CD4-positive, alpha-beta T cell (primary cell): ENCODE measurements around the gene WNK1. TPM values are rescaled to one million over a fixed set of nuclear protein-coding genes. Genes with fewer than 3 reads are reported as not detected.
"Not testable (repeated sequence)": the region's sequence is repeated elsewhere in the genome, so short reads cannot be mapped to it uniquely, and the experiment has no call there.

Experiments
- ATAC-seq: fragments of 200-7000 bp; cut with Tn5 transposase; one replicate; pipeline ENCODE4 v1.10.0; 2022; ENCODE audit warnings: mild to moderate bottlenecking; ENCODE audit not compliant: poor library complexity
- CTCF ChIA-PET: fragments of 350-600 bp; sonication (Branson Sonifier 250); formaldehyde crosslinking; loops from one replicate; lab custom pipeline; 2021; ENCODE audit warnings: antibody characterized with exemption, inconsistent platforms; lab: Charles Lee
- POLR2A ChIA-PET: fragments of 350-600 bp; sonication (Branson Sonifier 250); formaldehyde crosslinking; loops from one replicate; lab custom pipeline; 2021; ENCODE audit warnings: antibody characterized with exemption, inconsistent platforms; lab: Charles Lee
- DNase-seq, 14 experiments: peaks; one replicate each; pipeline ENCODE4 v3.0.0-alpha.2; 2013 to 2020; ENCODE audit warnings: mixed read lengths in 2 of 14
- H3K27ac ChIP-seq, 2 donors: one replicate each; pipeline versions ENCODE4 v1.5.1 to v1.7.0; 2013; ENCODE audit warnings: low read length in 2 of 2, low read depth in 1 of 2, mild to moderate bottlenecking in 1 of 2
- H3K27me3 ChIP-seq, 2 experiments: 1 replicate in 1 of 2; 2 replicates in 1 of 2; pipeline versions ENCODE4 v1.6.1 to v1.7.0; 2013; ENCODE audit warnings: low read length in 2 of 2, control low read depth in 1 of 2, mild to moderate bottlenecking in 1 of 2, moderate library complexity in 1 of 2; ENCODE audit not compliant: insufficient read depth in 2 of 2, control insufficient read depth in 1 of 2
- H3K36me3 ChIP-seq: one replicate; pipeline ENCODE4 v1.6.1; 2013; ENCODE audit warnings: low read length, control low read depth; ENCODE audit not compliant: insufficient read depth
- H3K4me1 ChIP-seq: one replicate; pipeline ENCODE4 v1.6.1; 2013; ENCODE audit warnings: low read length, control low read depth; ENCODE audit not compliant: insufficient read depth
- H3K4me3 ChIP-seq: one replicate; pipeline ENCODE4 v1.5.1; 2013; ENCODE audit warnings: mild to moderate bottlenecking, low read length, moderate library complexity
- H3K9me3 ChIP-seq, 2 experiments: 1 replicate in 1 of 2; 2 replicates in 1 of 2; pipeline versions ENCODE4 v1.6.1 to v1.7.0; 2013; ENCODE audit warnings: low read length in 2 of 2, mild to moderate bottlenecking in 2 of 2, control low read depth in 1 of 2, moderate library complexity in 1 of 2; ENCODE audit not compliant: control insufficient read depth in 1 of 2, insufficient read depth in 1 of 2
- H3K27ac Mint-ChIP-seq: one replicate; pipeline ENCODE4 v1.8.0; 2020; ENCODE audit warnings: mixed read lengths
- H3K27me3 Mint-ChIP-seq: one replicate; pipeline ENCODE4 v1.8.0; 2021; ENCODE audit warnings: mixed read lengths
- H3K36me3 Mint-ChIP-seq: one replicate; pipeline ENCODE4 v1.8.0; 2021; ENCODE audit warnings: low read depth, mixed read lengths
- H3K4me1 Mint-ChIP-seq: one replicate; pipeline ENCODE4 v1.8.0; 2021; ENCODE audit warnings: low read depth, mixed read lengths
- H3K4me3 Mint-ChIP-seq: one replicate; pipeline ENCODE4 v1.8.0; 2020; ENCODE audit warnings: mild to moderate bottlenecking, mixed read lengths
- H3K9me3 Mint-ChIP-seq: one replicate; pipeline ENCODE4 v1.8.0; 2020; ENCODE audit warnings: mixed read lengths
- intact Hi-C, 2 experiments: fragments of 100-400 bp; cut with DNase I in 1 of 2; cut with micrococcal nuclease in 1 of 2; formaldehyde crosslinking; loops; one replicate each; pipeline versions ENCODE4 v1.15.1 to v1.9.0; 2023 to 2025; cut with DNase I, micrococcal nuclease
- total RNA-seq, 174 experiments: library from RNA in 2 of 174; stranded (reverse) in 2 of 174; gene quantifications; one replicate each; pipeline ENCODE4 v1.2.3 and lab custom pipeline; 2021 to 2026
- TF ChIP-seq, protein P1 (sequence below): fragments of 200-600 bp; IDR thresholded peaks from one replicate; pipeline ENCODE4 v1.8.0; 2022; ENCODE audit warnings: antibody characterized with exemption, mild to moderate bottlenecking

Gene WNK1
- total RNA-seq, 2 experiments from 2014 or later = 193 to 198 TPM

DNA sequence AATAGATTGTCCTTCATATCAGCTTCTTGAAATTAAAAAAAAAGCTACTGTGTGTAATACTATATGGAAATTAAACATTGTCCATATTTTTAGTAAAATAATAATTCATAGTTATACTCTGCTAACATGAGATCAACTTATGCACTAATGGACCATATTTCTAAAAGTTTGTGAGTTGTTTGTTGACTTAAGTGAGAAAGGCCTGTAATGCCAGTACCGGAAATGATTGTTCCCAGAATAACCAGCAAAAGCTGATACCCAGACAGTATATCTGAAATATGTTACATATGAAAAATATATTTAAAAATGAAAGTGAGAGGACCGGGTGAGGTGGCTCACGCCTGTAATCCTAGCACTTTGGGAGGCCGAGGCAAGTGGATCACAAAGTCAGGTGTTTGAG lies 35.9 kb downstream of the WNK1 start:
- intact Hi-C loops = loop anchor here in 1 of 2 experiments (2.0 kb wide), 1 partner anchor 13 kb away; no protein-coding TSS in a partner anchor

DNA sequence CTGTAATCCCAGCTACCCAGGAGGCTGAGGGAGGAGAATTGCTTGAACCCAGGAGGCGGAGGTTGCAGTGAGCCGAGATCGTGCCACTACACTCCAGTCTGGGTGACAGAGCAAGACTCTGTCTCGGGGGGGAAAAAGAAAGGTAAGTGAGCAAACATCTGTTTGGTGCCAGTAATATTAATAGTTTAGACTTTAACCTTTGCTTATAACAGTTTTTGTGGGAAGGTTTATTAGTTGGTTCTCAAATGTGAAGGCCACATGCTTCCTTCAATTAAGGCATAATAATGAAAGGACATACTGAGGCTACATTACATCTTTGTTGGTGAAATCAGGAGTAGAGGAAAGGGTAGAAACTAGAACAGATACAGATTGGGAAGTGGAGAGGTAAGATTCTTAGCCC lies 36.4 kb downstream of the WNK1 start:
- intact Hi-C loops = loop anchor here in 1 of 2 experiments (2.0 kb wide), 1 partner anchor 14 kb away; no protein-coding TSS in a partner anchor
- Mint-ChIP-seq H3K4me1 (peaks cover 86% of the 10 kb centered on the region), H3K27ac (peak overlapping the region; percentile 62), H3K36me3 (peaks cover 14% of the 10 kb centered on the region), H3K4me3 (peak overlapping the region; percentile 2)
- H3K27me3 ChIP-seq, DNase-seq, H3K27ac ChIP-seq, H3K36me3 ChIP-seq, H3K9me3 Mint-ChIP-seq, POLR2A ChIA-PET, H3K4me3 ChIP-seq, CTCF ChIA-PET, H3K9me3 ChIP-seq, ATAC-seq, H3K27me3 Mint-ChIP-seq: not testable (repeated sequence)
- peaks cover 30% of the 10 kb centered on the region for H3K4me1 ChIP-seq

More for the DNA sequence above, 35.9 kb downstream of the WNK1 start:
- no peak overlapping the region for H3K4me3 ChIP-seq
- no peak overlapping the region for H3K27ac ChIP-seq
- TF ChIP-seq, protein P1, sequence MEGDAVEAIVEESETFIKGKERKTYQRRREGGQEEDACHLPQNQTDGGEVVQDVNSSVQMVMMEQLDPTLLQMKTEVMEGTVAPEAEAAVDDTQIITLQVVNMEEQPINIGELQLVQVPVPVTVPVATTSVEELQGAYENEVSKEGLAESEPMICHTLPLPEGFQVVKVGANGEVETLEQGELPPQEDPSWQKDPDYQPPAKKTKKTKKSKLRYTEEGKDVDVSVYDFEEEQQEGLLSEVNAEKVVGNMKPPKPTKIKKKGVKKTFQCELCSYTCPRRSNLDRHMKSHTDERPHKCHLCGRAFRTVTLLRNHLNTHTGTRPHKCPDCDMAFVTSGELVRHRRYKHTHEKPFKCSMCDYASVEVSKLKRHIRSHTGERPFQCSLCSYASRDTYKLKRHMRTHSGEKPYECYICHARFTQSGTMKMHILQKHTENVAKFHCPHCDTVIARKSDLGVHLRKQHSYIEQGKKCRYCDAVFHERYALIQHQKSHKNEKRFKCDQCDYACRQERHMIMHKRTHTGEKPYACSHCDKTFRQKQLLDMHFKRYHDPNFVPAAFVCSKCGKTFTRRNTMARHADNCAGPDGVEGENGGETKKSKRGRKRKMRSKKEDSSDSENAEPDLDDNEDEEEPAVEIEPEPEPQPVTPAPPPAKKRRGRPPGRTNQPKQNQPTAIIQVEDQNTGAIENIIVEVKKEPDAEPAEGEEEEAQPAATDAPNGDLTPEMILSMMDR = no peak
- no peaks in the 10 kb centered on the region for H3K27me3 ChIP-seq
- no peak overlapping the region for H3K4me3 Mint-ChIP-seq
- ATAC-seq (no peak), DNase-seq (no peak)
- H3K9me3 ChIP-seq = no peaks in the 10 kb centered on the region
- H3K4me1 ChIP-seq = peaks cover 30% of the 10 kb centered on the region
- H3K36me3 Mint-ChIP-seq = peaks cover 13% of the 10 kb centered on the region
- H3K4me1 Mint-ChIP-seq = peaks cover 81% of the 10 kb centered on the region
- peaks cover 7% of the 10 kb centered on the region for H3K36me3 ChIP-seq
- ChIA-PET CTCF (interaction anchor here (1.1 to 1.2 kb wide), 3 partner anchors 9 to 13 kb away, joined by 3 to 4 read pairs (median 3); no protein-coding TSS in a partner anchor), POLR2A (interaction anchor here (1.5 to 1.6 kb wide), 2 partner anchors 13 to 28 kb away, joined by 3 read pairs; no protein-coding TSS in a partner anchor)
- H3K27ac Mint-ChIP-seq = peak overlapping the region; percentile 62
- no peaks in the 10 kb centered on the region for H3K27me3 Mint-ChIP-seq
- no peaks in the 10 kb centered on the region for H3K9me3 Mint-ChIP-seq

DNA sequence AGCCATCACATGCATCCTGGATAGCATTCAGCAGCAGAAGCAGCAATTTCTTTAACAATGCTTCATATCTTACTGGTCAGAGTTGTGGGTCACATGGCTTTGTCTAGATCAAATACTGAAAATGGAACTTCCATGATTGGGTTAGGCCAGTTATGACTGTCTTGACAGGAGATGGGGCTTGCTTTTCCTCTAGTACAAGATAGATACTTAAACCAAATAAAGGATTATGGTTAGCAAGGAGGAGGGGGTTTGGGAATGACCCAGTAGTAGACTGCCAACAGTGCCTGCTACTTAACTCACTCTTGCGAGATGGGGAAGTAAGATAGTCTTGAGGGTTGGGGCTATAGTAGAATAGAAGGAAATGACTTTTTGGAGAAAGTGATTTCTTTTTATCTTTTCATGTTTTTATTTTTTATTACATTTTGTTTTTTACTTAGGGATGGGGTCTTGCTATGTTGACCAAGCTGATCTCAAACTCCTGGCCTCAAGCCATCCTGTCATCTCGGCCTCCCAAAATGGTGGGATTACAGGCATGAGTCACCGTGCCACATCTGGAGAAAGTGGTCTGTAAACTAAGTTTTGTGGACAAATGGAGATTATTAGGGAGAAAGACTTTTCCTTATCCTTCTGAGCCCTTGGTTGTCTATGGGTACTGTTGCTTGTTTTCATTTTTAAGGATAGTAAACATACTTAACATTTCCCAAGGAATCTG lies 37.6 kb downstream of the WNK1 start:
- CTCF ChIA-PET = interaction anchor here (1.6 kb wide), 1 partner anchor 36 kb away, joined by 4 read pairs; no protein-coding TSS in a partner anchor

More for the DNA sequence above, 37.6 kb downstream of the WNK1 start:
- DNase-seq = no peak
- ATAC-seq = peak; percentile 26
- Histone ChIP-seq H3K27ac (no peak overlapping the region), H3K4me1 (peaks cover 36% of the 10 kb centered on the region), H3K9me3 (no peaks in the 10 kb centered on the region), H3K4me3 (no peak overlapping the region), H3K27me3 (no peaks in the 10 kb centered on the region), H3K36me3 (peaks cover 7% of the 10 kb centered on the region)
- Mint-ChIP-seq H3K4me1 (peaks cover 91% of the 10 kb centered on the region), H3K36me3 (peaks cover 13% of the 10 kb centered on the region), H3K27me3 (no peaks in the 10 kb centered on the region), H3K27ac (peak overlapping the region; percentile 62), H3K4me3 (peak overlapping the region; percentile 64), H3K9me3 (no peaks in the 10 kb centered on the region)
- TF ChIP-seq, protein P1 = no peak
- intact Hi-C loops = loop anchor here in 1 of 2 experiments (2.0 to 5.0 kb wide), 3 partner anchors 15 to 33 kb away; no protein-coding TSS in a partner anchor
- POLR2A ChIA-PET = interaction anchor here (0.7 to 1.3 kb wide), 3 partner anchors 10 to 105 kb away, joined by 3 to 4 read pairs (median 3); no protein-coding TSS in a partner anchor
